Panc1 (cell line): Measurements from ENCODE around the gene EXD3. TPM values are rescaled to one million over a fixed set of nuclear protein-coding genes. Genes with fewer than 3 reads are reported as not detected.

Source experiments
- ATAC-seq: fragments of 200-7000 bp; cut with Tn5 transposase; 2 replicates; pipeline ENCODE4 v1.9.1; 2020; ENCODE audit warnings: mild to moderate bottlenecking, moderate library complexity
- BruUV-seq: library from RNA; stranded (reverse); fragments of 400-500 nt; replicated peaks from 2 replicates; lab custom pipeline; 2021; lab: Mats Ljungman, UMichigan
- CTCF ChIA-PET: fragments of 300-600 bp; sonication (Branson Sonifier 250); formaldehyde crosslinking; loops from one replicate; lab custom pipeline; 2022; ENCODE audit warnings: antibody characterized with exemption; lab: Charles Lee
- POLR2A ChIA-PET: fragments of 300-600 bp; sonication (Branson Sonifier 250); formaldehyde crosslinking; loops from one replicate; lab custom pipeline; 2022; ENCODE audit warnings: antibody characterized with exemption; lab: Charles Lee
- DNase-seq: peaks from one replicate; pipeline ENCODE4 v3.0.0-alpha.2; 2010; ENCODE audit warnings: low read depth, low spot score
- H3K27ac ChIP-seq: 2 replicates; pipeline ENCODE4 v1.5.1; 2011; ENCODE audit warnings: mild to moderate bottlenecking, low read length, inconsistent platforms
- H3K27me3 ChIP-seq: fragments of 200-500 bp; sonication (Bioruptor generic); 2 replicates; pipeline ENCODE4 v1.6.0; 2014; ENCODE audit warnings: low read length, inconsistent platforms; ENCODE audit not compliant: control insufficient read depth, insufficient read depth
- H3K36me3 ChIP-seq: fragments of 200-500 bp; sonication (Bioruptor generic); 2 replicates; pipeline ENCODE4 v1.5.1; 2014; ENCODE audit warnings: inconsistent platforms, mild to moderate bottlenecking, low read length, moderate library complexity; ENCODE audit not compliant: control insufficient read depth, insufficient read depth
- H3K4me1 ChIP-seq: 2 replicates; pipeline ENCODE4 v1.5.1; 2011; ENCODE audit warnings: inconsistent platforms, mild to moderate bottlenecking, low read length, moderate library complexity; ENCODE audit not compliant: control insufficient read depth, insufficient read depth
- H3K4me3 ChIP-seq, 2 experiments: 2 replicates each; pipeline ENCODE4 v1.5.1; 2011 to 2012; ENCODE audit warnings: low read depth in 2 of 2, low read length in 2 of 2, mild to moderate bottlenecking in 2 of 2, inconsistent platforms in 1 of 2, moderate library complexity in 1 of 2
- H3K9me3 ChIP-seq: fragments of 200-500 bp; sonication (Bioruptor generic); 2 replicates; pipeline ENCODE4 v1.5.1; 2014; ENCODE audit warnings: low read depth, mild to moderate bottlenecking, inconsistent platforms, low read length, moderate library complexity; ENCODE audit not compliant: control insufficient read depth, insufficient read depth
- POLR2AphosphoS5 ChIP-seq: IDR thresholded peaks from 2 replicates; pipeline ENCODE4 v1.6.1; 2012; ENCODE audit warnings: mild to moderate bottlenecking, low read depth, low read length, moderate library complexity
- REST ChIP-seq, 2 experiments: IDR thresholded peaks; 2 replicates each; pipeline ENCODE4 v1.6.1; 2011 to 2012; ENCODE audit warnings: low read depth in 2 of 2, control low read depth in 1 of 2, low read length in 1 of 2, mild to moderate bottlenecking in 1 of 2, moderate library complexity in 1 of 2; ENCODE audit not compliant: insufficient read depth in 1 of 2
- SIN3A ChIP-seq: IDR thresholded peaks from 2 replicates; pipeline ENCODE4 v1.6.1; 2012; ENCODE audit warnings: low read depth, mild to moderate bottlenecking, low read length, moderate library complexity, borderline replicate concordance; ENCODE audit not compliant: insufficient read depth
- TCF7L2 ChIP-seq: IDR thresholded peaks from 2 replicates; pipeline ENCODE4 v1.6.1; 2011; ENCODE audit warnings: mild to moderate bottlenecking, low read depth, low read length, inconsistent platforms
- in situ Hi-C: cut with HindIII; loops from 2 replicates; pipeline ENCODE4 v1.10.0; 2016; ENCODE audit warnings: low sequenced_read_pairs, low pct_unique_long_range_greater_than_20kb
- intact Hi-C: fragments of 100-400 bp; cut with micrococcal nuclease; formaldehyde crosslinking; loops from one replicate; pipeline ENCODE4 v1.10.0; 2022; ENCODE audit not compliant: unreplicated experiment
- total RNA-seq: library from RNA; stranded (reverse); gene quantifications from one replicate; pipeline ENCODE4 v1.2.1, GENCODE V29; 2021; ENCODE audit not compliant: unreplicated experiment
- TF ChIP-seq, protein P1 (sequence below): fragments of 450-650 bp; IDR thresholded peaks from 2 replicates; pipeline ENCODE4 v1.5.1; 2017; ENCODE audit warnings: mild to moderate bottlenecking

The EXD3 gene
- total RNA-seq, 1 experiment from 2014 or later: 9.2 TPM

GRCh38 chr9:137368431-137369035 lies 54.4 kb downstream of the EXD3 start:
- CTCF ChIA-PET: no interaction called here
- no peak for ATAC-seq
- BruUV-seq: no TSS peak

DNA sequence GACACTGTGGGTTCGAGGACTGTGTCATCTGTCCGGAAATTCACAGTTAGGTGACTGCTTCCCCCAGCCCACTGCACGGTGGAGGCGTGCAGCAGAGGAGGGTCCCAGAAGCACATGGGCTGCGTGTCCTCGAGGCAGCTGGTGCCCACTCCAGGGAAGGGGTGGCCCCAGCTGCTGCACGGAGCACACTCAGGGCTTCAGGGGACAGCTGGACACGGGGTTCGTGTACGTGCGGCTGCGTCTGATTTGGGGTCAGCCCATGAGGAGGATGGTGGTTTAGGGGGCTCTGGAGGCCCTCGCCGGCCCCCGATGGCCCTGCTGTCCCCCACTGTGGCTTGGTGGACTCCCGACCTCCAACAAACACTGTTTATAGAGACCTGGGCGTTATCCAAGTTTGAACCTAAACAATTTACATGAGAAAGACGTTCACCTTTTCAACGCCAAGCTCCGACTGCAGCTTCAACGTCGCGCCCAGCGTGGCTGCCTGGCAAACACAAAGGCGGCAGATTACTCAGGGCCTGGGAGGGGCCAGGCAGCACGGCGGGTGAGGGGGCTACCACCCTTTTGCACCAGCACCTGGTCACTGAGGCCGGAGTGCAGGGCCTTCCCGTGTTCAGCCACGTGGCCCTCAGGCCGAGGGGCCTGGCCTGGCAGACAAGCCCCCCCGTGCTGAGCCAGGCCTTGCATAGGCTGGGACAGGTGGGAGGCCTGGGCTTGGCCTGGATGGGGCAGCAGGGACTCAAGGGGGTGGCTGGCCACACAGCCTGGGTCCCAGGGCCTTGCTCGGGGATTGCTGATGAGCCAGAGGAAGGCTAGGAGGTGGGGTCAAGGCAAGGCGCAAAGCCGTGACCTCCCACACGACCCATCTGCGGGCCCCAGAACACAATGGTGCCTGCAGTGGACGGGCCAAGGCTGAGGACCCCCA lies 55.2 kb downstream of the EXD3 start:
- Histone ChIP-seq H3K9me3 (no peaks in the 10 kb centered on the region), H3K4me3 (no peak overlapping the region), H3K4me1 (no peaks in the 10 kb centered on the region), H3K27me3 (no peaks in the 10 kb centered on the region), H3K27ac (no peak overlapping the region), H3K36me3 (no peaks in the 10 kb centered on the region)
- intact Hi-C loops: no loop called here
- DNase-seq (no peak), ATAC-seq (no peak)
- no TSS peak for BruUV-seq
- ChIA-PET CTCF (no interaction called here), POLR2A (interaction anchor here (0.7 kb wide), 1 partner anchor 68 kb away, joined by 5 read pairs; no protein-coding TSS in a partner anchor)
- TF ChIP-seq TCF7L2 (no peak), SIN3A (no peak), POLR2AphosphoS5 (no peak), REST (IDR thresholded peaks at IDR 0.05; ENCODE audit: insufficient read depth in 1 of 2, low read depth in 2 of 2, low read length in 1 of 2) (no peak)
- TF ChIP-seq, protein P1, sequence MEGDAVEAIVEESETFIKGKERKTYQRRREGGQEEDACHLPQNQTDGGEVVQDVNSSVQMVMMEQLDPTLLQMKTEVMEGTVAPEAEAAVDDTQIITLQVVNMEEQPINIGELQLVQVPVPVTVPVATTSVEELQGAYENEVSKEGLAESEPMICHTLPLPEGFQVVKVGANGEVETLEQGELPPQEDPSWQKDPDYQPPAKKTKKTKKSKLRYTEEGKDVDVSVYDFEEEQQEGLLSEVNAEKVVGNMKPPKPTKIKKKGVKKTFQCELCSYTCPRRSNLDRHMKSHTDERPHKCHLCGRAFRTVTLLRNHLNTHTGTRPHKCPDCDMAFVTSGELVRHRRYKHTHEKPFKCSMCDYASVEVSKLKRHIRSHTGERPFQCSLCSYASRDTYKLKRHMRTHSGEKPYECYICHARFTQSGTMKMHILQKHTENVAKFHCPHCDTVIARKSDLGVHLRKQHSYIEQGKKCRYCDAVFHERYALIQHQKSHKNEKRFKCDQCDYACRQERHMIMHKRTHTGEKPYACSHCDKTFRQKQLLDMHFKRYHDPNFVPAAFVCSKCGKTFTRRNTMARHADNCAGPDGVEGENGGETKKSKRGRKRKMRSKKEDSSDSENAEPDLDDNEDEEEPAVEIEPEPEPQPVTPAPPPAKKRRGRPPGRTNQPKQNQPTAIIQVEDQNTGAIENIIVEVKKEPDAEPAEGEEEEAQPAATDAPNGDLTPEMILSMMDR: no peak
- in situ Hi-C loops: no loop called here

More at GRCh38 chr9:137368431-137369035, 54.4 kb downstream of the EXD3 start:
- H3K27me3 ChIP-seq: no peaks in the 10 kb centered on the region
- POLR2A ChIA-PET: no interaction called here
- in situ Hi-C loops (no loop called here), intact Hi-C loops (no loop called here)
- no peak overlapping the region for H3K4me3 ChIP-seq
- H3K4me1 ChIP-seq: no peaks in the 10 kb centered on the region
- H3K27ac ChIP-seq: no peak overlapping the region
- H3K9me3 ChIP-seq: no peaks in the 10 kb centered on the region
- H3K36me3 ChIP-seq: no peaks in the 10 kb centered on the region
- TF ChIP-seq TCF7L2 (no peak), SIN3A (no peak), REST (IDR thresholded peaks at IDR 0.05; ENCODE audit: insufficient read depth in 1 of 2, low read depth in 2 of 2, low read length in 1 of 2) (no peak), POLR2AphosphoS5 (no peak)
- no peak for DNase-seq
